Ishikawa (cell line): ENCODE measurements around the gene TASP1.

ENCODE experiments used
- EP300 ChIP-seq: IDR thresholded peaks from 2 replicates; pipeline ENCODE4 v1.6.1; 2012; ENCODE audit warnings: borderline replicate concordance
- USF1 ChIP-seq: IDR thresholded peaks from 2 replicates; pipeline ENCODE4 v1.6.1; 2012
- YY1 ChIP-seq: IDR thresholded peaks from 2 replicates; pipeline ENCODE4 v1.6.1; 2012; ENCODE audit warnings: low read depth
- ZBTB7A ChIP-seq: IDR thresholded peaks from 2 replicates; pipeline ENCODE4 v1.6.1; 2012; ENCODE audit warnings: low read depth
- TF ChIP-seq, protein P1 (sequence below): IDR thresholded peaks from 2 replicates; pipeline ENCODE4 v1.6.1; 2012
- TF ChIP-seq, protein P2 (sequence below): IDR thresholded peaks from 2 replicates; pipeline ENCODE4 v1.6.1; 2012; ENCODE audit warnings: low read depth, mild to moderate bottlenecking

DNA sequence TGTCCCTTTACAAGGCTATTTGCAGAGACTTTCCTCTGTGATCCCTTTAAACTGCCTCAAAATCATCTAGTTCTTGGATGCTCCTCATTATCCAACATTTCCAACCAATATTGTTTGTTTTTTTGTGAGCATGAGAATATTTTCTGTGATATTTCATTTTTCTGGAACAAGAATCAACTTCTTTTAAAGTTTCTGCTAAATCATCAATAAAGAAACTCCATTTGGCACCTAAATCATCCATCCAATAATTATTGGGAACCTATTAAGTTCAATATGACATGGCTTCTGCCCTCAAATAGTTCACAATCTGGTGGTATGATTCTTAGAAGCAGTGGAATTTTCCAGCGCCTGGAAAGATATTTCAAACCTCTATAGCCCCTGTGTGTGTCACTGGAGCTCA is 210.0 kb downstream of the TASP1 start:
- no peak for TF ChIP-seq ZBTB7A
- TF ChIP-seq YY1 = no peak
- no peak for TF ChIP-seq USF1
- TF ChIP-seq, protein P1, sequence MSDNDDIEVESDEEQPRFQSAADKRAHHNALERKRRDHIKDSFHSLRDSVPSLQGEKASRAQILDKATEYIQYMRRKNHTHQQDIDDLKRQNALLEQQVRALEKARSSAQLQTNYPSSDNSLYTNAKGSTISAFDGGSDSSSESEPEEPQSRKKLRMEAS = no peak
- TF ChIP-seq EP300 = no peak
- TF ChIP-seq, protein P2, sequence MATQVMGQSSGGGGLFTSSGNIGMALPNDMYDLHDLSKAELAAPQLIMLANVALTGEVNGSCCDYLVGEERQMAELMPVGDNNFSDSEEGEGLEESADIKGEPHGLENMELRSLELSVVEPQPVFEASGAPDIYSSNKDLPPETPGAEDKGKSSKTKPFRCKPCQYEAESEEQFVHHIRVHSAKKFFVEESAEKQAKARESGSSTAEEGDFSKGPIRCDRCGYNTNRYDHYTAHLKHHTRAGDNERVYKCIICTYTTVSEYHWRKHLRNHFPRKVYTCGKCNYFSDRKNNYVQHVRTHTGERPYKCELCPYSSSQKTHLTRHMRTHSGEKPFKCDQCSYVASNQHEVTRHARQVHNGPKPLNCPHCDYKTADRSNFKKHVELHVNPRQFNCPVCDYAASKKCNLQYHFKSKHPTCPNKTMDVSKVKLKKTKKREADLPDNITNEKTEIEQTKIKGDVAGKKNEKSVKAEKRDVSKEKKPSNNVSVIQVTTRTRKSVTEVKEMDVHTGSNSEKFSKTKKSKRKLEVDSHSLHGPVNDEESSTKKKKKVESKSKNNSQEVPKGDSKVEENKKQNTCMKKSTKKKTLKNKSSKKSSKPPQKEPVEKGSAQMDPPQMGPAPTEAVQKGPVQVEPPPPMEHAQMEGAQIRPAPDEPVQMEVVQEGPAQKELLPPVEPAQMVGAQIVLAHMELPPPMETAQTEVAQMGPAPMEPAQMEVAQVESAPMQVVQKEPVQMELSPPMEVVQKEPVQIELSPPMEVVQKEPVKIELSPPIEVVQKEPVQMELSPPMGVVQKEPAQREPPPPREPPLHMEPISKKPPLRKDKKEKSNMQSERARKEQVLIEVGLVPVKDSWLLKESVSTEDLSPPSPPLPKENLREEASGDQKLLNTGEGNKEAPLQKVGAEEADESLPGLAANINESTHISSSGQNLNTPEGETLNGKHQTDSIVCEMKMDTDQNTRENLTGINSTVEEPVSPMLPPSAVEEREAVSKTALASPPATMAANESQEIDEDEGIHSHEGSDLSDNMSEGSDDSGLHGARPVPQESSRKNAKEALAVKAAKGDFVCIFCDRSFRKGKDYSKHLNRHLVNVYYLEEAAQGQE = no peak
